SK-N-MC (cell line): ENCODE measurements around the gene NRM.

ENCODE experiments used
- EZH2 ChIP-seq: fragments of 200-600 bp; sonication (generic); IDR thresholded peaks from one replicate; pipeline ENCODE4 v1.6.1; 2017; ENCODE audit warnings: antibody characterized with exemption
- FOXP2 ChIP-seq: optimal IDR thresholded peaks from 2 replicates; pipeline ENCODE3; 2011; ENCODE audit warnings: mild to moderate bottlenecking, moderate library complexity; ENCODE audit not compliant: insufficient read depth; ENCODE audit errors: extremely low read length, control extremely low read depth
- POLR2AphosphoS5 ChIP-seq: IDR thresholded peaks from 2 replicates; pipeline ENCODE4 v1.6.1; 2012; ENCODE audit warnings: mild to moderate bottlenecking, low read depth, low read length, borderline replicate concordance

- TF ChIP-seq POLR2AphosphoS5 (no peak), FOXP2 (no peak), EZH2 (no peak)
Observed at GRCh38 chr6:30643656-30644055, 47.1 kb downstream of the NRM start.
